Vagina (tissue), 2 donors: ENCODE results near the gene HEPHL1.

Source experiments
- POLR2A ChIP-seq, 2 donors: fragments of 450-650 bp; IDR thresholded peaks; one replicate each; pipeline ENCODE4 v1.6.1; 2017; ENCODE audit warnings: antibody characterized with exemption in 2 of 2, mild to moderate bottlenecking in 2 of 2, moderate library complexity in 2 of 2
- TF ChIP-seq, protein P1 (sequence below), 3 experiments: fragments of 450-650 bp in 2 of 3; fragments of 200-600 bp in 1 of 3; sonication (generic) in 1 of 3; IDR thresholded peaks; one replicate each; pipeline ENCODE4 v1.5.1; 2017 to 2019; ENCODE audit warnings: antibody characterized with exemption in 3 of 3, mild to moderate bottlenecking in 2 of 3, moderate library complexity in 2 of 3

DNA sequence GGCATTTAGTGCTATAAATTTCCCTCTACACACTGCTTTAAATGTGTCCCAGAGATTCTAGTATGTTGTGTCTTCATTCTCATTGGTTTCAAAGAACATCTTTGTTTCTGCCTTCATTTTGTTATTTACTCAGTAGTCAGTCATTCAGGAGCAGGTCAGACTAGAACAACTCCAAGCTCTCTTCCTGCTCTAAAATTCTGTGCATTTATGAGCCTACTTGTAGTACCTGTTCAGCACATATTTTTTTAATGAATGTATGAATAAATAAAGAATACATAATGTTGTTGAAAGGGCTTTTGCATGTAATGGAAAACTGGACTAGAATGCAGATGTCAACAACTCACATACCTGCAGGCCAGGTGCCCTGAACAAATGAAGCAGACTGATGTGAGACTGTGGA, 13.7 kb upstream of the HEPHL1 start:
- no peak for TF ChIP-seq POLR2A (IDR thresholded peaks at IDR 0.05)
- TF ChIP-seq, protein P1, sequence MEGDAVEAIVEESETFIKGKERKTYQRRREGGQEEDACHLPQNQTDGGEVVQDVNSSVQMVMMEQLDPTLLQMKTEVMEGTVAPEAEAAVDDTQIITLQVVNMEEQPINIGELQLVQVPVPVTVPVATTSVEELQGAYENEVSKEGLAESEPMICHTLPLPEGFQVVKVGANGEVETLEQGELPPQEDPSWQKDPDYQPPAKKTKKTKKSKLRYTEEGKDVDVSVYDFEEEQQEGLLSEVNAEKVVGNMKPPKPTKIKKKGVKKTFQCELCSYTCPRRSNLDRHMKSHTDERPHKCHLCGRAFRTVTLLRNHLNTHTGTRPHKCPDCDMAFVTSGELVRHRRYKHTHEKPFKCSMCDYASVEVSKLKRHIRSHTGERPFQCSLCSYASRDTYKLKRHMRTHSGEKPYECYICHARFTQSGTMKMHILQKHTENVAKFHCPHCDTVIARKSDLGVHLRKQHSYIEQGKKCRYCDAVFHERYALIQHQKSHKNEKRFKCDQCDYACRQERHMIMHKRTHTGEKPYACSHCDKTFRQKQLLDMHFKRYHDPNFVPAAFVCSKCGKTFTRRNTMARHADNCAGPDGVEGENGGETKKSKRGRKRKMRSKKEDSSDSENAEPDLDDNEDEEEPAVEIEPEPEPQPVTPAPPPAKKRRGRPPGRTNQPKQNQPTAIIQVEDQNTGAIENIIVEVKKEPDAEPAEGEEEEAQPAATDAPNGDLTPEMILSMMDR (IDR thresholded peaks at IDR 0.05), result no peak
